ENCODE measurements around the gene TCIRG1. TPM values are rescaled to one million over a fixed set of nuclear protein-coding genes. Genes with fewer than 3 reads are reported as not detected.

TCIRG1 gene
- polyA plus RNA-seq, 2 of the 4 experiments (the other 2 are of a cell fraction) = 36.3 to 120 TPM

GRCh38 chr11:68012843-68013610 lies 25.8 kb upstream of the TCIRG1 start (continued):
- TF ChIP-seq PBX3 (IDR thresholded peaks at IDR 0.05) (no peak), RARB (CRISPR knock-in tag; IDR thresholded peaks at IDR 0.05) (peak; percentile 81; the same call in 1 of the 2 replicates)

- FAIRE-seq (no peak), DNase-seq (ENCODE audit: low read depth in 1 of 2, low spot score in 1 of 2) (no peak), ATAC-seq (peak; percentile 2 to 3)
- H3K27ac ChIP-seq = peak overlapping the region; percentile 99 to 100
- POLR2A ChIA-PET = interaction anchor here (0.8 to 3.8 kb wide), 10 partner anchors 8 to 29 kb away, joined by 3 to 37 read pairs (median 6); partner anchors contain the start of genes NDUFS8 and UNC93B1
- CTCF ChIA-PET = interaction anchor here (0.9 to 3.9 kb wide), 7 partner anchors 8 to 195 kb away, joined by 3 to 23 read pairs (median 4); partner anchors contain the start of gene UNC93B1
- peak overlapping the region; percentile 96 for H3K4me2 ChIP-seq
- no peaks in the 10 kb centered on the region for H3K9me3 ChIP-seq
- peaks cover 83% of the 10 kb centered on the region for H3K4me1 ChIP-seq
- peak overlapping the region; percentile 8; the same call in 1 of the 3 replicates for H3K4me3 ChIP-seq
- 15% methylated on average over 9 of the region's 14 CpGs for WGBS (ENCODE audit: missing lambda C conversion rate)
- no peak; the same call in 1 of the 2 replicates for TF ChIP-seq POLR2AphosphoS2 (conservative IDR thresholded peaks at IDR 0.05; ENCODE audit: low read length)
- no peak for TF ChIP-seq EP300 (IDR thresholded peaks at IDR 0.05)
- no peak for TF ChIP-seq MAFK (IDR thresholded peaks at IDR 0.05; ENCODE audit: partially characterized antibody)
- no peak for TF ChIP-seq JUNB (IDR thresholded peaks at IDR 0.05)
- peak; percentile 99 for TF ChIP-seq KDM1A (IDR thresholded peaks at IDR 0.05; ENCODE audit: low read depth)
- TF ChIP-seq BCL3 (IDR thresholded peaks at IDR 0.05) = no peak
- TF ChIP-seq CEBPB (IDR thresholded peaks at IDR 0.05) = no peak
- TF ChIP-seq CBX2 (IDR thresholded peaks at IDR 0.05; ENCODE audit: borderline replicate concordance, low read depth) = no peak
- no peak; the same call in 1 of the 2 replicates for TF ChIP-seq CHD4 (IDR thresholded peaks at IDR 0.05; ENCODE audit: borderline replicate concordance)
- no peak for TF ChIP-seq NFE2L2 (conservative IDR thresholded peaks at IDR 0.05; ENCODE audit: low read length)
- TF ChIP-seq ELK1 (IDR thresholded peaks at IDR 0.05; ENCODE audit: low read depth, low read length) = no peak
- no peak for TF ChIP-seq REST (IDR thresholded peaks at IDR 0.05)
- TF ChIP-seq RAD21 (conservative IDR thresholded peaks at IDR 0.05 in 1 of 2, IDR thresholded peaks at IDR 0.05 in 1 of 2) = no peak
- no peak for TF ChIP-seq E2F6 (IDR thresholded peaks at IDR 0.05; ENCODE audit: borderline replicate concordance, low read depth)
- no peak for TF ChIP-seq CBX8 (IDR thresholded peaks at IDR 0.05)
- 0 out of 2 replicates have a peak, but pooled peaks have one; percentile 1 for TF ChIP-seq MYC (IDR thresholded peaks at IDR 0.05; ENCODE audit: borderline replicate concordance, low read length)
- TF ChIP-seq PBX3 (IDR thresholded peaks at IDR 0.05) = no peak
- no peak for TF ChIP-seq SMC3 (IDR thresholded peaks at IDR 0.05)
- TF ChIP-seq FOSL2 (IDR thresholded peaks at IDR 0.05) = no peak
- TF ChIP-seq FOSL2 (CRISPR knock-in tag; IDR thresholded peaks at IDR 0.05) = no peak
- TF ChIP-seq FOXS1 (CRISPR knock-in tag; IDR thresholded peaks at IDR 0.05) = no peak
- TF ChIP-seq EHF (CRISPR knock-in tag; IDR thresholded peaks at IDR 0.05) = peak; percentile 82
- TF ChIP-seq SREBF2 (IDR thresholded peaks at IDR 0.05) = no peak
- peak; percentile 71; the same call in 1 of the 2 replicates for TF ChIP-seq TFCP2L1 (CRISPR knock-in tag; IDR thresholded peaks at IDR 0.05)
- TF ChIP-seq RARB (CRISPR knock-in tag; IDR thresholded peaks at IDR 0.05) = 0 out of 2 replicates have a peak, but pooled peaks have one; percentile 22
- TF ChIP-seq ZFP36 (IDR thresholded peaks at IDR 0.05; ENCODE audit: borderline replicate concordance, partially characterized antibody) = peak; percentile 65
- TF ChIP-seq MAZ (IDR thresholded peaks at IDR 0.05; ENCODE audit: borderline replicate concordance, low read depth, low read length) = no peak
- no peak for TF ChIP-seq RFX5 (IDR thresholded peaks at IDR 0.05)
- no peak for TF ChIP-seq GATA3 (IDR thresholded peaks at IDR 0.05; ENCODE audit: borderline replicate concordance)
Measured at GRCh38 chr11:68013611-68014156, 25.1 kb upstream of the TCIRG1 start.

Measured in A549 (cell line).